ENCODE results near the gene F12. TPM values are rescaled to one million over a fixed set of nuclear protein-coding genes. Genes with fewer than 3 reads are reported as not detected.

Gene F12
- total RNA-seq, 1 experiment from 2014 or later, result 10.0 TPM

DNA sequence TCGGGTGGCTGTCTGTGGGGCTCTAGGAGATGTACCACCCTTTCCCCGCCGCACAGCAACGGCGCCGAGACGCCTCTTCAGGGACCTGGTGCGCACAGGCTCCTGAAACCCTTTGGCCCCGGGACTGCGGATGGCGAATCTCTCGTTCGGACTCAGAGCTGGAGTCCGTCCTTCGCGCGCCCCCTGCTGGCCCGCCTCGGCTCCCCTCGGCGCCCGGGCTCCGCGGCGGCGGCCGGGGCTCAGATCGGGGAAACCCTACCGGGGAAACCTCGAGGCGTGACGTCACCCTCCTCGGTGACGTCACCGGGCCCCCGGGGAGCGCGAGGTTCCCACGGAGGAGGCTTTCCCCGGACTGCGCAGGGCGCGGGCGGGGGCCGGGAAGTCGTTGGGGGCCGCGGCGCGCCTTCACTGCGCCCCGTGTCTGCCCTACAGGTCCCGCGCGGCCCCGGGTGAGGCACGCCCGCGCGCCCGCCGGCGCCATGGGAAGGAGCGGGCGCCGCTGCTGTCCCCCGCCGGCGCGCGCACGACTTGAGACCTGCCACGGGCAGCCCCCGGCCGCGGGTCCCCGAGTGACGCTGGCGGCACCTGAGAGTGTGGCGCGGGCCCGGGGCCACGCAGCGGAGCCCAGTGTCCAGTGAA, 45.2 kb upstream of the F12 start:
- Mint-ChIP-seq H3K9me3 (no peaks in the 10 kb centered on the region), H3K4me3 (peak overlapping the region; percentile 81), H3K27me3 (ENCODE audit: low read depth) (peaks cover 19% of the 10 kb centered on the region), H3K27ac (no peak overlapping the region), H3K36me3 (peaks cover 8% of the 10 kb centered on the region), H3K4me1 (peaks cover 36% of the 10 kb centered on the region)
- peak; percentile 92 for DNase-seq (ENCODE audit: low spot score)
- POLR2A ChIA-PET, result interaction anchor here (0.7 to 4.1 kb wide), 20 partner anchors 8 to 144 kb away, joined by 3 to 24 read pairs (median 6); partner anchors contain the start of genes GRK6, LMAN2, PDLIM7 and PRR7
- ATAC-seq, result peak; percentile 7
- CTCF ChIA-PET, result interaction anchor here (0.6 to 7.2 kb wide), 42 partner anchors 9 to 793 kb away, joined by 3 to 175 read pairs (median 7); partner anchors contain the start of genes GRK6, LMAN2, MXD3 and PDLIM7
- TF ChIP-seq PRRX2 (CRISPR knock-in tag; IDR thresholded peaks at IDR 0.05), result no peak
- TF ChIP-seq, protein P1, sequence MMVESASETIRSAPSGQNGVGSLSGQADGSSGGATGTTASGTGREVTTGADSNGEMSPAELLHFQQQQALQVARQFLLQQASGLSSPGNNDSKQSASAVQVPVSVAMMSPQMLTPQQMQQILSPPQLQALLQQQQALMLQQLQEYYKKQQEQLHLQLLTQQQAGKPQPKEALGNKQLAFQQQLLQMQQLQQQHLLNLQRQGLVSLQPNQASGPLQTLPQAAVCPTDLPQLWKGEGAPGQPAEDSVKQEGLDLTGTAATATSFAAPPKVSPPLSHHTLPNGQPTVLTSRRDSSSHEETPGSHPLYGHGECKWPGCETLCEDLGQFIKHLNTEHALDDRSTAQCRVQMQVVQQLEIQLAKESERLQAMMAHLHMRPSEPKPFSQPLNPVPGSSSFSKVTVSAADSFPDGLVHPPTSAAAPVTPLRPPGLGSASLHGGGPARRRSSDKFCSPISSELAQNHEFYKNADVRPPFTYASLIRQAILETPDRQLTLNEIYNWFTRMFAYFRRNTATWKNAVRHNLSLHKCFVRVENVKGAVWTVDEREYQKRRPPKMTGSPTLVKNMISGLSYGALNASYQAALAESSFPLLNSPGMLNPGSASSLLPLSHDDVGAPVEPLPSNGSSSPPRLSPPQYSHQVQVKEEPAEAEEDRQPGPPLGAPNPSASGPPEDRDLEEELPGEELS (CRISPR knock-in tag; IDR thresholded peaks at IDR 0.05), result no peak
- TF ChIP-seq JAZF1 (CRISPR knock-in tag; IDR thresholded peaks at IDR 0.05), result no peak
- TF ChIP-seq SOX15 (CRISPR knock-in tag; IDR thresholded peaks at IDR 0.05), result no peak
- TF ChIP-seq ATF1 (CRISPR knock-in tag; IDR thresholded peaks at IDR 0.05), result no peak
- TF ChIP-seq EMX1 (CRISPR knock-in tag; IDR thresholded peaks at IDR 0.05), result no peak; the same call in 1 of the 2 replicates
- TF ChIP-seq, protein P2, sequence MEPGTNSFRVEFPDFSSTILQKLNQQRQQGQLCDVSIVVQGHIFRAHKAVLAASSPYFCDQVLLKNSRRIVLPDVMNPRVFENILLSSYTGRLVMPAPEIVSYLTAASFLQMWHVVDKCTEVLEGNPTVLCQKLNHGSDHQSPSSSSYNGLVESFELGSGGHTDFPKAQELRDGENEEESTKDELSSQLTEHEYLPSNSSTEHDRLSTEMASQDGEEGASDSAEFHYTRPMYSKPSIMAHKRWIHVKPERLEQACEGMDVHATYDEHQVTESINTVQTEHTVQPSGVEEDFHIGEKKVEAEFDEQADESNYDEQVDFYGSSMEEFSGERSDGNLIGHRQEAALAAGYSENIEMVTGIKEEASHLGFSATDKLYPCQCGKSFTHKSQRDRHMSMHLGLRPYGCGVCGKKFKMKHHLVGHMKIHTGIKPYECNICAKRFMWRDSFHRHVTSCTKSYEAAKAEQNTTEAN (CRISPR knock-in tag; IDR thresholded peaks at IDR 0.05), result no peak
- no peak for TF ChIP-seq NFATC4 (CRISPR knock-in tag; IDR thresholded peaks at IDR 0.05)
- TF ChIP-seq, protein P3, sequence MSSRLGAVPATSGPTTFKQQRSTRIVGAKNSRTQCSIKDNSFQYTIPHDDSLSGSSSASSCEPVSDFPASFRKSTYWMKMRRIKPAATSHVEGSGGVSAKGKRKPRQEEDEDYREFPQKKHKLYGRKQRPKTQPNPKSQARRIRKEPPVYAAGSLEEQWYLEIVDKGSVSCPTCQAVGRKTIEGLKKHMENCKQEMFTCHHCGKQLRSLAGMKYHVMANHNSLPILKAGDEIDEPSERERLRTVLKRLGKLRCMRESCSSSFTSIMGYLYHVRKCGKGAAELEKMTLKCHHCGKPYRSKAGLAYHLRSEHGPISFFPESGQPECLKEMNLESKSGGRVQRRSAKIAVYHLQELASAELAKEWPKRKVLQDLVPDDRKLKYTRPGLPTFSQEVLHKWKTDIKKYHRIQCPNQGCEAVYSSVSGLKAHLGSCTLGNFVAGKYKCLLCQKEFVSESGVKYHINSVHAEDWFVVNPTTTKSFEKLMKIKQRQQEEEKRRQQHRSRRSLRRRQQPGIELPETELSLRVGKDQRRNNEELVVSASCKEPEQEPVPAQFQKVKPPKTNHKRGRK (CRISPR knock-in tag; IDR thresholded peaks at IDR 0.05; ENCODE audit: borderline replicate concordance), result no peak
- TF ChIP-seq NR2C2 (CRISPR knock-in tag; IDR thresholded peaks at IDR 0.05), result 0 out of 2 replicates have a peak, but pooled peaks have one; percentile 6
- TF ChIP-seq FOXJ3 (CRISPR knock-in tag; IDR thresholded peaks at IDR 0.05; ENCODE audit: borderline replicate concordance), result no peak
- TF ChIP-seq ZBTB21 (CRISPR knock-in tag; IDR thresholded peaks at IDR 0.05; ENCODE audit: borderline replicate concordance), result peak; percentile 97
- no peak for TF ChIP-seq ZNF317 (CRISPR knock-in tag; IDR thresholded peaks at IDR 0.05; ENCODE audit: borderline replicate concordance, low read depth)
- no peak for TF ChIP-seq MYBL2 (CRISPR knock-in tag; IDR thresholded peaks at IDR 0.05)
- no peak for TF ChIP-seq GABPB1 (CRISPR knock-in tag; IDR thresholded peaks at IDR 0.05)
- TF ChIP-seq, protein P4, sequence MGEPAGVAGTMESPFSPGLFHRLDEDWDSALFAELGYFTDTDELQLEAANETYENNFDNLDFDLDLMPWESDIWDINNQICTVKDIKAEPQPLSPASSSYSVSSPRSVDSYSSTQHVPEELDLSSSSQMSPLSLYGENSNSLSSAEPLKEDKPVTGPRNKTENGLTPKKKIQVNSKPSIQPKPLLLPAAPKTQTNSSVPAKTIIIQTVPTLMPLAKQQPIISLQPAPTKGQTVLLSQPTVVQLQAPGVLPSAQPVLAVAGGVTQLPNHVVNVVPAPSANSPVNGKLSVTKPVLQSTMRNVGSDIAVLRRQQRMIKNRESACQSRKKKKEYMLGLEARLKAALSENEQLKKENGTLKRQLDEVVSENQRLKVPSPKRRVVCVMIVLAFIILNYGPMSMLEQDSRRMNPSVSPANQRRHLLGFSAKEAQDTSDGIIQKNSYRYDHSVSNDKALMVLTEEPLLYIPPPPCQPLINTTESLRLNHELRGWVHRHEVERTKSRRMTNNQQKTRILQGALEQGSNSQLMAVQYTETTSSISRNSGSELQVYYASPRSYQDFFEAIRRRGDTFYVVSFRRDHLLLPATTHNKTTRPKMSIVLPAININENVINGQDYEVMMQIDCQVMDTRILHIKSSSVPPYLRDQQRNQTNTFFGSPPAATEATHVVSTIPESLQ (CRISPR knock-in tag; IDR thresholded peaks at IDR 0.05), result no peak
- no peak for TF ChIP-seq NFE2L1 (CRISPR knock-in tag; IDR thresholded peaks at IDR 0.05)
- TF ChIP-seq ZNF232 (CRISPR knock-in tag; IDR thresholded peaks at IDR 0.05), result no peak
- no peak for TF ChIP-seq TEAD1 (CRISPR knock-in tag; IDR thresholded peaks at IDR 0.05)
- TF ChIP-seq, protein P5, sequence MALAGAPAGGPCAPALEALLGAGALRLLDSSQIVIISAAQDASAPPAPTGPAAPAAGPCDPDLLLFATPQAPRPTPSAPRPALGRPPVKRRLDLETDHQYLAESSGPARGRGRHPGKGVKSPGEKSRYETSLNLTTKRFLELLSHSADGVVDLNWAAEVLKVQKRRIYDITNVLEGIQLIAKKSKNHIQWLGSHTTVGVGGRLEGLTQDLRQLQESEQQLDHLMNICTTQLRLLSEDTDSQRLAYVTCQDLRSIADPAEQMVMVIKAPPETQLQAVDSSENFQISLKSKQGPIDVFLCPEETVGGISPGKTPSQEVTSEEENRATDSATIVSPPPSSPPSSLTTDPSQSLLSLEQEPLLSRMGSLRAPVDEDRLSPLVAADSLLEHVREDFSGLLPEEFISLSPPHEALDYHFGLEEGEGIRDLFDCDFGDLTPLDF (CRISPR knock-in tag; IDR thresholded peaks at IDR 0.05), result no peak
- TF ChIP-seq NFYB (CRISPR knock-in tag; conservative IDR thresholded peaks at IDR 0.05; ENCODE audit: low read depth), result no peak
- TF ChIP-seq TEAD4 (CRISPR knock-in tag; IDR thresholded peaks at IDR 0.05), result no peak
- no peak for TF ChIP-seq ZNF219 (CRISPR knock-in tag; IDR thresholded peaks at IDR 0.05; ENCODE audit: borderline replicate concordance)
- TF ChIP-seq, protein P6, sequence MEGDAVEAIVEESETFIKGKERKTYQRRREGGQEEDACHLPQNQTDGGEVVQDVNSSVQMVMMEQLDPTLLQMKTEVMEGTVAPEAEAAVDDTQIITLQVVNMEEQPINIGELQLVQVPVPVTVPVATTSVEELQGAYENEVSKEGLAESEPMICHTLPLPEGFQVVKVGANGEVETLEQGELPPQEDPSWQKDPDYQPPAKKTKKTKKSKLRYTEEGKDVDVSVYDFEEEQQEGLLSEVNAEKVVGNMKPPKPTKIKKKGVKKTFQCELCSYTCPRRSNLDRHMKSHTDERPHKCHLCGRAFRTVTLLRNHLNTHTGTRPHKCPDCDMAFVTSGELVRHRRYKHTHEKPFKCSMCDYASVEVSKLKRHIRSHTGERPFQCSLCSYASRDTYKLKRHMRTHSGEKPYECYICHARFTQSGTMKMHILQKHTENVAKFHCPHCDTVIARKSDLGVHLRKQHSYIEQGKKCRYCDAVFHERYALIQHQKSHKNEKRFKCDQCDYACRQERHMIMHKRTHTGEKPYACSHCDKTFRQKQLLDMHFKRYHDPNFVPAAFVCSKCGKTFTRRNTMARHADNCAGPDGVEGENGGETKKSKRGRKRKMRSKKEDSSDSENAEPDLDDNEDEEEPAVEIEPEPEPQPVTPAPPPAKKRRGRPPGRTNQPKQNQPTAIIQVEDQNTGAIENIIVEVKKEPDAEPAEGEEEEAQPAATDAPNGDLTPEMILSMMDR (IDR thresholded peaks at IDR 0.05), result peak; percentile 78
- TF ChIP-seq IRF2 (CRISPR knock-in tag; IDR thresholded peaks at IDR 0.05; ENCODE audit: borderline replicate concordance, low read depth), result no peak
- TF ChIP-seq, protein P7, sequence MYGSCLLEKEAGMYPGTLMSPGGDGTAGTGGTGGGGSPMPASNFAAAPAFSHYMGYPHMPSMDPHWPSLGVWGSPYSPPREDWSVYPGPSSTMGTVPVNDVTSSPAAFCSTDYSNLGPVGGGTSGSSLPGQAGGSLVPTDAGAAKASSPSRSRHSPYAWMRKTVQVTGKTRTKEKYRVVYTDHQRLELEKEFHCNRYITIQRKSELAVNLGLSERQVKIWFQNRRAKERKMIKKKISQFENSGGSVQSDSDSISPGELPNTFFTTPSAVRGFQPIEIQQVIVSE (CRISPR knock-in tag; IDR thresholded peaks at IDR 0.05; ENCODE audit: borderline replicate concordance), result no peak
- TF ChIP-seq, protein P8, sequence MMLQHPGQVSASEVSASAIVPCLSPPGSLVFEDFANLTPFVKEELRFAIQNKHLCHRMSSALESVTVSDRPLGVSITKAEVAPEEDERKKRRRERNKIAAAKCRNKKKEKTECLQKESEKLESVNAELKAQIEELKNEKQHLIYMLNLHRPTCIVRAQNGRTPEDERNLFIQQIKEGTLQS (CRISPR knock-in tag; conservative IDR thresholded peaks at IDR 0.05), result no peak
- TF ChIP-seq HMGA2 (CRISPR knock-in tag; IDR thresholded peaks at IDR 0.05), result no peak

Measured in WTC11 (cell line).